OCI-LY7 (cell line): ENCODE results near the gene DSTYK. TPM values are rescaled to one million over a fixed set of nuclear protein-coding genes. Genes with fewer than 3 reads are reported as not detected.

Experiments used
- BruUV-seq: library from RNA; stranded (reverse); fragments of 400-500 nt; replicated peaks from 2 replicates; lab custom pipeline; 2021; lab: Mats Ljungman, UMichigan
- CTCF ChIA-PET: fragments of 300-600 bp; sonication (Branson Sonifier 250); formaldehyde crosslinking; loops from one replicate; lab custom pipeline; 2022; ENCODE audit warnings: antibody characterized with exemption; ENCODE audit not compliant: unreplicated experiment; lab: Charles Lee
- POLR2A ChIA-PET: fragments of 300-600 bp; sonication (Branson Sonifier 250); formaldehyde crosslinking; loops from one replicate; lab custom pipeline; 2022; ENCODE audit warnings: antibody characterized with exemption; lab: Charles Lee
- DNase-seq: peaks from one replicate; pipeline ENCODE4 v3.0.0-alpha.2; 2015; ENCODE audit warnings: low spot score
- H2AFZ ChIP-seq: fragments of 200-600 bp; sonication (generic), shearing (Covaris generic); 2 replicates; pipeline ENCODE4 v1.6.1; 2014; ENCODE audit warnings: mild to moderate bottlenecking, antibody characterized with exemption, low read length, moderate library complexity
- H3K27ac ChIP-seq: fragments of 200-600 bp; sonication (generic); 2 replicates; pipeline ENCODE4 v1.5.1; 2014; ENCODE audit warnings: mixed run types, low read depth, mild to moderate bottlenecking, moderate library complexity, low read length, inconsistent platforms; ENCODE audit not compliant: poor library complexity, severe bottlenecking
- H3K36me3 ChIP-seq: fragments of 200-600 bp; sonication (generic); 2 replicates; pipeline ENCODE4 v1.6.1; 2014; ENCODE audit warnings: mild to moderate bottlenecking, antibody characterized with exemption, low read length, moderate library complexity, mixed read lengths; ENCODE audit not compliant: insufficient read depth
- H3K4me1 ChIP-seq: fragments of 200-600 bp; sonication (generic); 2 replicates; pipeline ENCODE4 v1.5.1; 2014; ENCODE audit warnings: mild to moderate bottlenecking, low read length; ENCODE audit not compliant: insufficient read depth, poor library complexity, severe bottlenecking
- H3K4me2 ChIP-seq: fragments of 200-600 bp; sonication (generic); 2 replicates; pipeline ENCODE4 v1.6.1; 2014; ENCODE audit warnings: mild to moderate bottlenecking, low read length
- H3K4me3 ChIP-seq: fragments of 200-600 bp; sonication (generic); 2 replicates; pipeline ENCODE4 v1.5.1; 2014; ENCODE audit warnings: mild to moderate bottlenecking, low read depth, low read length; ENCODE audit not compliant: poor library complexity, severe bottlenecking
- H3K79me2 ChIP-seq: fragments of 200-600 bp; sonication (generic); 2 replicates; pipeline ENCODE4 v1.6.1; 2016; ENCODE audit warnings: low read depth, mild to moderate bottlenecking, low read length, moderate library complexity, mixed read lengths; ENCODE audit not compliant: insufficient read depth
- H3K9me2 ChIP-seq: fragments of 200-600 bp; sonication (generic); 2 replicates; pipeline ENCODE4 v1.6.1; 2016; ENCODE audit warnings: mild to moderate bottlenecking, low read length, mixed read lengths; ENCODE audit not compliant: insufficient read depth
- H3K9me3 ChIP-seq: fragments of 200-600 bp; sonication (generic); 2 replicates; pipeline ENCODE4 v1.6.1; 2014; ENCODE audit warnings: mild to moderate bottlenecking, mixed run types, low read length, mixed read lengths
- H4K20me1 ChIP-seq: fragments of 200-600 bp; sonication (generic); 2 replicates; pipeline ENCODE4 v1.6.1; 2014; ENCODE audit warnings: mild to moderate bottlenecking, antibody characterized with exemption, low read length, moderate library complexity, mixed read lengths; ENCODE audit not compliant: insufficient read depth
- CTCF ChIP-seq: fragments of 200-600 bp; sonication (generic); conservative IDR thresholded peaks from 2 replicates; pipeline ENCODE4 v1.5.1; 2014; ENCODE audit warnings: mild to moderate bottlenecking, antibody characterized with exemption, low read length, moderate library complexity, mixed read lengths
- EZH2phosphoT487 ChIP-seq: fragments of 200-600 bp; sonication (generic); IDR thresholded peaks from 2 replicates; pipeline ENCODE4 v1.6.1; 2018; ENCODE audit warnings: low read depth, borderline replicate concordance, mild to moderate bottlenecking, mixed run types, antibody characterized with exemption, low read length, moderate library complexity, mixed read lengths
- intact Hi-C: fragments of 100-400 bp; cut with micrococcal nuclease; formaldehyde crosslinking; loops from one replicate; pipeline ENCODE4 v1.10.0; 2022; ENCODE audit not compliant: unreplicated experiment
- total RNA-seq, 2 experiments: library from RNA; depleted of rRNA in 1 of 2; stranded (reverse); fragments of >200 nt in 1 of 2; shearing (Covaris generic) in 1 of 2; gene quantifications; 2 replicates each; pipeline ENCODE4 v1.2.3, GENCODE V29; 2014 to 2022

DSTYK gene
- total RNA-seq, 2 experiments from 2014 or later = 4.7 to 6.6 TPM

GRCh38 chr1:205170532-205171269 lies 40.8 kb downstream of the DSTYK start:
- Histone ChIP-seq H3K79me2 (no peaks in the 10 kb centered on the region), H3K9me2 (no peaks in the 10 kb centered on the region), H2AFZ (no peak overlapping the region), H3K4me2 (no peak overlapping the region), H3K9me3 (no peaks in the 10 kb centered on the region), H3K36me3 (no peaks in the 10 kb centered on the region; the same call in 1 of the 2 replicates), H3K27ac (no peak overlapping the region), H3K4me1 (no peaks in the 10 kb centered on the region), H3K4me3 (no peak overlapping the region), H4K20me1 (no peaks in the 10 kb centered on the region)
- BruUV-seq = no TSS peak
- no peak for DNase-seq
- no peak for TF ChIP-seq EZH2phosphoT487
- TF ChIP-seq CTCF = no peak
- ChIA-PET POLR2A (interaction anchor here (0.6 to 0.9 kb wide), 3 partner anchors 18 to 130 kb away, joined by 3 to 7 read pairs (median 4); no protein-coding TSS in a partner anchor), CTCF (no interaction called here)
- intact Hi-C loops = no loop called here

- no peak overlapping the region for H3K4me3 ChIP-seq
- BruUV-seq = no TSS peak
- no peaks in the 10 kb centered on the region for H3K79me2 ChIP-seq
- no peak for DNase-seq
- TF ChIP-seq CTCF (no peak), EZH2phosphoT487 (no peak)
- H3K36me3 ChIP-seq = no peaks in the 10 kb centered on the region; the same call in 1 of the 2 replicates
- CTCF ChIA-PET = no interaction called here
- no peaks in the 10 kb centered on the region for H3K4me1 ChIP-seq
- H3K9me3 ChIP-seq = no peaks in the 10 kb centered on the region
- no peak overlapping the region for H2AFZ ChIP-seq
- H3K4me2 ChIP-seq = no peak overlapping the region
- intact Hi-C loops = no loop called here
- H3K9me2 ChIP-seq = no peaks in the 10 kb centered on the region
- POLR2A ChIA-PET = interaction anchor here (0.5 kb wide), 1 partner anchor 22 kb away, joined by 3 read pairs; no protein-coding TSS in a partner anchor
- H4K20me1 ChIP-seq = no peaks in the 10 kb centered on the region
- H3K27ac ChIP-seq = no peak overlapping the region
Observed at GRCh38 chr1:205169248-205169647, 42.3 kb downstream of the DSTYK start.

GRCh38 chr1:205168291-205168690 lies 43.2 kb downstream of the DSTYK start:
- Histone ChIP-seq H3K4me2 (no peak overlapping the region), H3K4me3 (no peak overlapping the region), H3K9me3 (no peaks in the 10 kb centered on the region), H3K4me1 (no peaks in the 10 kb centered on the region), H3K27ac (no peak overlapping the region), H3K79me2 (no peaks in the 10 kb centered on the region), H4K20me1 (no peaks in the 10 kb centered on the region), H2AFZ (no peak overlapping the region), H3K36me3 (peaks cover 9% of the 10 kb centered on the region), H3K9me2 (no peaks in the 10 kb centered on the region)
- TF ChIP-seq EZH2phosphoT487 (no peak), CTCF (no peak)
- DNase-seq = no peak
- BruUV-seq = no TSS peak
- intact Hi-C loops = no loop called here
- POLR2A ChIA-PET = interaction anchor here (0.6 kb wide), 1 partner anchor 124 kb away, joined by 3 read pairs; no protein-coding TSS in a partner anchor
- CTCF ChIA-PET = no interaction called here
